ENCODE results near the gene GAD1. TPM values are rescaled to one million over a fixed set of nuclear protein-coding genes. Genes with fewer than 3 reads are reported as not detected.

The GAD1 gene
- total and polyA plus RNA-seq, 12 donors: 1.5 to 18.3 (median 6.6) TPM

DNA sequence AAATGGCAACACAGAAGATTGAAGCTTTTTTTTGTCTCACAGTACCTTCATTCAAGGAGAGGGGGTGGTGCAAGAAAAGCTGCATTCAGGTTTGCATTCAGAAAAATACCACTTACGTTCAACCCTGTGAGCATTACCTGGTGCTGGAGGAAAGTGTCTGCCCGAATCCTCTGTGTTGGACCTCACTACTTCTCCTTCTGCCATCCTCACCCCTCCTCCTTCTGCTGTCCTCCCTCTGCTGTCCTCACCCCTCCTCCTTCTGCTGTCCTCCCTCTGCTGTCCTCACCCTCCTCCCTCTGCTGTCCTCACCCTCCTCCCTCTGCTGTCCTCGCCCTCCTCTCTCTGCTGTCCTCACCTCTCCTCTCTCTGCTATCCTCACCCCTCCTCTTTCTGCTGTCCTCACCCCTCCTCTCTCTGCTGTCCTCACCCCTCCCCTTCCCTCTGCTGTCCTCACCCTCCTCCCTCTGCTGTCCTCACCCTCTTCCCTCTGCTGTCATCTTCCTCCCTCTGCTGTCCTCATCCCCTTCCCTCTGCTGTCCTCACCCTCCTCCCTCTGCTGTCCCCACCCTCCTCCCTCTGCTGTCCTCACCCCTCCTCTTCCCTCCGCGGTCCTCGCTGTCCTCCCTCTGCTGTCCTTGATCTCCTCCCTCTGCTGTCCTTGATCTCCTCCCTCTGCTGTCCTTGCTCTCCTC lies 11.3 kb downstream of the GAD1 start:
- no peaks in the 10 kb centered on the region for H3K36me3 ChIP-seq (replicated peaks in 1 of 2)
- H3K4me1 ChIP-seq (replicated peaks in 1 of 2): peaks cover 0 to 14% of the 10 kb centered on the region in 2 donors
- intact Hi-C loops (cut with DNase I): no loop called here
- no peaks in the 10 kb centered on the region for H3K9me3 ChIP-seq (replicated peaks in 1 of 3)
- no peak overlapping the region for H3K27ac ChIP-seq
- 67 to 81% (median 71%) methylated on average over 5 to 6 of the region's 6 CpGs for WGBS, 4 donors
- DNase-seq: no peak
- H3K27me3 ChIP-seq: no peaks in the 10 kb centered on the region
- no peak overlapping the region for H3K4me3 ChIP-seq
- no peak for TF ChIP-seq POLR2A (IDR thresholded peaks at IDR 0.05)
- no peak for TF ChIP-seq CTCF (IDR thresholded peaks at IDR 0.05)

DNA sequence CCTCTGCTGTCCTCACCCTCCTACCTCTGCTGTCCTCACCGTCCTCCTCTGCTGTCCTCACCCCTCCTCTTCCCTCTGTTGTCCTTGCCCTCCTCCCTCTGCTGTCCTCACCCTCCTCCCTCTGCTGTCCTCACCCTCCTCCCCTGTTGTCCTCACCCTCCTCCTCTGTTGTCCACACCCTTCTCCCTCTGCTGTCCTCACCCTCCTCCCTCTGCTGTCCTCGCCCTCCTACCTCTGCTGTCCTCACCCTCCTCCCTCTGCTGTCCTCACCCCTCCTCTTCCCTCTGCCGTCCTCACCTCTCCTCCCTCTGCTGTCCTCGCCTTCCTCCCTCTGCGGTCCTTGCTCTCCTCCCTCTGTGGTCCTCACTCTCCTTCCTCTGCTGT lies 11.8 kb downstream of the GAD1 start:
- Histone ChIP-seq H3K27me3 (no peaks in the 10 kb centered on the region), H3K9me3 (replicated peaks in 1 of 3) (no peaks in the 10 kb centered on the region), H3K4me1 (replicated peaks in 1 of 2) (peaks cover 0 to 11% of the 10 kb centered on the region in 2 donors), H3K36me3 (replicated peaks in 1 of 2) (no peaks in the 10 kb centered on the region), H3K27ac (no peak overlapping the region), H3K4me3 (no peak overlapping the region)
- intact Hi-C loops (cut with DNase I): no loop called here
- no peak for TF ChIP-seq CTCF (IDR thresholded peaks at IDR 0.05)
- TF ChIP-seq POLR2A (IDR thresholded peaks at IDR 0.05): no peak
- DNase-seq: no peak
- WGBS, 4 donors: 67 to 84% (median 72%) methylated on average over 5 of the region's 5 CpGs

- WGBS, 4 donors: 64 to 78% (median 69%) methylated on average over 2 of the region's 2 CpGs
- H3K36me3 ChIP-seq (replicated peaks in 1 of 2): no peaks in the 10 kb centered on the region
- no peaks in the 10 kb centered on the region for H3K27me3 ChIP-seq
- peaks cover 0 to 6% of the 10 kb centered on the region in 2 donors for H3K4me1 ChIP-seq (replicated peaks in 1 of 2)
- no peak for DNase-seq
- no peak overlapping the region for H3K4me3 ChIP-seq
- no peaks in the 10 kb centered on the region for H3K9me3 ChIP-seq (replicated peaks in 1 of 3)
- TF ChIP-seq POLR2A (IDR thresholded peaks at IDR 0.05) (no peak), CTCF (IDR thresholded peaks at IDR 0.05) (no peak)
- H3K27ac ChIP-seq: no peak overlapping the region
- intact Hi-C loops (cut with DNase I): no loop called here
Observed at GRCh38 chr2:170829036-170829435, 12.3 kb downstream of the GAD1 start.

DNA sequence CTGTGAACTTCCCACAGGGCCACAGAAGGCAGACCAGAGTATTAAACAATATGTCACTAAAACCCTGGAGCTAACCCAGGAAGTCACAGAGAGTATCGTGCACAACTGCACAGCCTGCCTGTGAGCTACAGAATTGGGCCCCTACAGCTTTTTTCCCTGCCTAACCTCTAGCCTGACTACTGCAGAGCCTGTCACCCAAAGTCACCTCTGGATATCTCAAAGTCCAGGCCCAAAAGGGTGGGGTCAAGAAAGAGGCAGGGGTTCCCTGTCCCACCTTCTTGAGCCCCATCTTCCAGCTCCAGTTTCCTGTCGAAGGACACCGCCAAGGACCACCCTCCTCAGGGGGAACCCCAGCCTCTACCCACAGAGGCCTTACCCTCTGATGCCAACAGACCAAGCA lies 13.5 kb downstream of the GAD1 start:
- Histone ChIP-seq H3K4me3 (no peak overlapping the region), H3K27ac (no peak overlapping the region), H3K9me3 (replicated peaks in 1 of 3) (no peaks in the 10 kb centered on the region), H3K4me1 (replicated peaks in 1 of 2) (peaks cover 0 to 6% of the 10 kb centered on the region in 2 donors), H3K36me3 (replicated peaks in 1 of 2) (no peaks in the 10 kb centered on the region), H3K27me3 (no peaks in the 10 kb centered on the region)
- intact Hi-C loops (cut with DNase I): no loop called here
- no peak for DNase-seq
- WGBS, 4 donors: 89 to 96% (median 94%) methylated on average over 2 to 3 of the region's 3 CpGs
- TF ChIP-seq POLR2A (IDR thresholded peaks at IDR 0.05) (no peak), CTCF (IDR thresholded peaks at IDR 0.05) (no peak)
